Measurements from ENCODE around the gene FASLG.
"Not testable (repeated sequence)": the region's sequence is repeated elsewhere in the genome, so short reads cannot be mapped to it uniquely, and the experiment has no call there.

The FASLG gene, protein sequence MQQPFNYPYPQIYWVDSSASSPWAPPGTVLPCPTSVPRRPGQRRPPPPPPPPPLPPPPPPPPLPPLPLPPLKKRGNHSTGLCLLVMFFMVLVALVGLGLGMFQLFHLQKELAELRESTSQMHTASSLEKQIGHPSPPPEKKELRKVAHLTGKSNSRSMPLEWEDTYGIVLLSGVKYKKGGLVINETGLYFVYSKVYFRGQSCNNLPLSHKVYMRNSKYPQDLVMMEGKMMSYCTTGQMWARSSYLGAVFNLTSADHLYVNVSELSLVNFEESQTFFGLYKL

DNA sequence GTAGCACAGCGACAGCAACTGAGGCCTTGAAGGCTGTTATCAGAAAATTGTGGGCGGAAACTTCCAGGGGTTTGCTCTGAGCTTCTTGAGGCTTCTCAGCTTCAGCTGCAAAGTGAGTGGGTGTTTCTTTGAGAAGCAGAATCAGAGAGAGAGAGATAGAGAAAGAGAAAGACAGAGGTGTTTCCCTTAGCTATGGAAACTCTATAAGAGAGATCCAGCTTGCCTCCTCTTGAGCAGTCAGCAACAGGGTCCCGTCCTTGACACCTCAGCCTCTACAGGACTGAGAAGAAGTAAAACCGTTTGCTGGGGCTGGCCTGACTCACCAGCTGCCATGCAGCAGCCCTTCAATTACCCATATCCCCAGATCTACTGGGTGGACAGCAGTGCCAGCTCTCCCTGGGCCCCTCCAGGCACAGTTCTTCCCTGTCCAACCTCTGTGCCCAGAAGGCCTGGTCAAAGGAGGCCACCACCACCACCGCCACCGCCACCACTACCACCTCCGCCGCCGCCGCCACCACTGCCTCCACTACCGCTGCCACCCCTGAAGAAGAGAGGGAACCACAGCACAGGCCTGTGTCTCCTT lies at the start of gene FASLG:
Gene FASLG (plus strand): TSS at position 233 of the 583 bp plus-strand sequence. CDS start 99 bp downstream, at position 332.
- no peak for DNase-seq (ENCODE audit: low spot score)

DNA sequence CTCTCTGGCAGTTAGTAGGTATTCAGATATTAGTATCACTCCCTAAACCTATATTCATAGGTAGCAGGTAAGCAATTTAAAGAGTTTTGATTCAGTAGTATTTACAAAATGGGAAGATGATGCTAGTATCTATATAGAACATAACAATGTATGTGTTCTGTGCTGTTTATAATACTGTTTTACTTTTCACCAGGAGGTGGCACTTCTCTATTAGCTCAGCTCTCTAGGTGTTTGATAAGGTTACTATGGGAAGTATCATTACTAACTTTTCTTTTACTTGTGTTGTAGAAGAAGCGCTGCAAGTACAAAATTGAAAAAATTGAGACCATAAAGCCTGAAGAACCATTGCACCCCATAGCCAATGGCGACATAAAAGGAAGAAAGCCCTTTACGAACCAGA lies 49.4 kb upstream of the FASLG start:
- no peak for DNase-seq (ENCODE audit: low spot score)

DNA sequence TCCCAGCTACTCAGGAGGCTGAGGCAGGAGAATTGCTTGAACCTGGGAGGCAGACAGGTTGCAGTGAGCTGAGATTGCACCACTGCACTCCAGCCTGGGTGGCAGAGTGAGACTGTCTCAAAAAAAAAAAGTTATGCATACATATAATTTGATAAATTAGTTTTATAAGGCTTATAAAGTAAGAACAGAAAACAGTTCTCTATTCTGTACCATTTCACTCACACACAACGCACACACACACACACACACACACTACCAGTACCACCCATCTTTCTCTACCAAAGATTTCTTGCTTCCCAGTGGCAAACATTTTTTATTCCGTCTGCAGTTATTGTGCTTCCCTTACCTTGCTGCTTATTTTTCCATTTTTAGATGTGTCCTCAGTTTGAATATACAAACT lies 46.4 kb upstream of the FASLG start:
- DNase-seq (ENCODE audit: low spot score), result no peak

DNA sequence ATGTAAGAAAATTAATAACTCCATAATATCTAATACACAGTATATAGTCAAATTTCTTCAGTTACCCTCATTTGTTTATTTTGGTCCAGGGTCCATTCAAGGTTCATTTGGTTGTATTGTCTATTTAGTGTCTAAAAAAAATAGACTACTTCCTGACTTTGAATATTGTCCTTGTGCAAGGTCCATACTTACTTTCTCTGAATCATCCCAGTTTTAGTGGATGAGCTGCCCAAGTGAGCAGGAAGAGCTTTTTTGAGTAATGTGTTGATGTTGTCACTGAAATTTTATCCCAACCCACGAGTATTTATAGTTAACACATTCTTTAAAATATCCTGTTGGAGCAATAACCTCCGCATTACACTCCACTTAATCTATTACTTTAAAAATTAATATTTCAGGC lies 45.6 kb upstream of the FASLG start:
- no peak for DNase-seq (ENCODE audit: low spot score)

DNA sequence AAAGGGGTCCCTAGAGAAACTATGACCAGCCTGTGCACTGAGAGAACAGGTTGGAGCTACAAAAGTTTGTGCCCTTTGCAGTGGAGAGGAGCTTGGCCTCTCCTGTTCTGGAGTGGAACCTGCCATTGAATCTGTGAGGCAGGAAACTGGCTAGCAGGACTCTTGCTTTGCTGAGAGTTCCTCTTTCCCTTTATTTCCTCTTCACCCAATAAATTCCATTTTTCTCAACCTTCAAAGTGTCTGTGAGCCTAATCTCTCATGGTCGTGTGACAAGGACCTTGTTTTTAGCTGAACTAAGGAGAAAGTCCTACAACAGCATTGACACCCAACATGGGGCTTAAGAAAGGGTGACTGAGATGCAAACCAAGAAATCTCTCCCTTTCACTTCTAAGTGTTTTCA lies 42.7 kb upstream of the FASLG start:
- DNase-seq (ENCODE audit: low spot score), result no peak

DNA sequence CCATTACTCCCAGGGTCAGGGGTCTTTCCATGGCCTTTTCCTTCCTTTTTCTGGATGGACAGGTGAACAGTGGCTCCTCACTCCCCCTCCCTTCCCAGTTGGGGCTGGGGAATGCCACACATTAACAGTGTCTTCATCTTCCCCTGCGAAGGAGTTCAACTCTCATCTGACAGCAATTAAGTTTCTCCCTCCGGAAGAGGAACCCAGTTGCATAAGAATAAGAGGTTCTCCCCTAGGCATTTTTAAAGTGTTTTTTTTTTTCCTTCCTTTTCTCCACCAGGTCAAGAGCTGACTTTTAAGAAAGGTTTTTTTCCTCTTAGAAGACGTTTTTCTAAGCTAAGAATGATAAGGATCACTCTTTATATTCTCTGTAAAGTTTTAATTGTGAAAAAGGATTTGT lies 42.3 kb upstream of the FASLG start:
- no peak for DNase-seq (ENCODE audit: low spot score)

DNA sequence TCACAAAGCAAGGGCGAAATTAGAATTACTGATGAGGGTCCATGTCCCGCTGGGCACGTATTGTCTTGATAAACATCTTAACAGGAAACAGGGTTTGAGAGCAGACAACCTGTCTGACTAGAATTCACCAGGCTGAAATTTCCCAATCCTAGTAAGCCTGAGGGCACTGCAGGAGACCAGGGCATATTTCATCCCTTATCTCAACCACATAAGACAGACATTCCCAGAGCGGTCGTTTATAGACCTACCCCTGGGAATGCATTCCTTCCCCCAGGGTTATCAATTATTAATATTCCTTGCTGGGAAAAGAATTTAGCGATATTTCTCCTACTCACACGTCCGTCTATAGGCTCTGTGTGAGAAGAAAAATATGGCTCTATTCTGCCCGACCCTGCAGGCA lies 38.3 kb upstream of the FASLG start:
- DNase-seq (ENCODE audit: low spot score), result not testable (repeated sequence)

DNA sequence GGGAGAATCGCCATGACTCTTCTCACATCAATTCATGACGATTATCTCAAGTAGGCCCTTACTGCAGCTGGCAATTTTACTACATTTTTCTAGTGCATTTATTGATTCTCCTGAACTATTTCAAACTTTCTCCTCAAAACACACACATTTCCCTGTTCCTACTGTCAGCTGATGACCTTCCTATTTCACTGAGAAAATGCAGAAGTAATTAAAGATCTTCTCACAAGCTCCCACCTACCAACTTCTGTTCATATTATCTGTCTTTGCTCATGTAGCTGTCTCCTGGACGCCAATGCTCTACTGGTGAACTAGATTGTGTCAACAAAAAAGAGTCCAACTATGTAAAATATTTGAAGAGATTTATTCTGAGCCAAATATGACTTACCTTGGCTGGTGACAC lies 36.4 kb upstream of the FASLG start:
- DNase-seq (ENCODE audit: low spot score), result no peak

DNA sequence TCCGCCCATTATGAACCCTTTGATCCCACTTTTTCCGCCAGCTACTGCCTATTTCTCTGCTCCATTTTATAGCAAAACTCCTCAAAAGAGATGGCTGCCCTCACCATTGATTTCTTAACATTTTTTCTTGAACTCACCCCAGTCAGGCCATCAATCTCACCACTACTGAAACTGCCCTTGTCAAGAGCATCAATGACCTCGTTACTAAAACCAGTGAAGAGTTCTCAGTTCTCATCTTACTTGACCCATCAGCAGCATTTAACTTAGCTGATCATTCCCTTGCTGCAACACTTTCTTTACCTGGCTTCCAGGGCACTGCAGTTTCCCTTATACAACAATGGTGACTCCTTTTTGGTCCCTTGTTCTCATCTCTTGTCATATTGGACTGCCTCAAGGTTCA lies 35.2 kb upstream of the FASLG start:
- DNase-seq (ENCODE audit: low spot score), result no peak

DNA sequence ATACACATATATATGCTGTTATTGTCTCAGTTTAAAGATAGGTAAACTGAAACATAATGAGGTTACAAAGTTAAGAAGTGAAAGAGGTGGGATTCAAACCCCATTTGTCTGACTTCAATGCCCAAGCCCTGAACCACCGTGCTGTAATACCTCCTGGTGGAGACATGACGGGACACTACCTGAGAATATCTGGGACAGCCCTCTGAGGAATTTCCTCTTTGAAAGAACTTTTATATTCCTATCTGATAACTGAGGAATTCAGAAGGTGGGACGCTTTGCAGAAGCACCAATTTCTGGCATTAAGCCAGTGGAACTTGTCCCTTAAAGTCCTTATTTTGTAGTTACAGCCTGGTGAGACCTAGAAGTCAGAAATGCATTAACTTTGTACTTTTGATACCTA lies 32.1 kb upstream of the FASLG start:
- no peak for DNase-seq (ENCODE audit: low spot score)

DNA sequence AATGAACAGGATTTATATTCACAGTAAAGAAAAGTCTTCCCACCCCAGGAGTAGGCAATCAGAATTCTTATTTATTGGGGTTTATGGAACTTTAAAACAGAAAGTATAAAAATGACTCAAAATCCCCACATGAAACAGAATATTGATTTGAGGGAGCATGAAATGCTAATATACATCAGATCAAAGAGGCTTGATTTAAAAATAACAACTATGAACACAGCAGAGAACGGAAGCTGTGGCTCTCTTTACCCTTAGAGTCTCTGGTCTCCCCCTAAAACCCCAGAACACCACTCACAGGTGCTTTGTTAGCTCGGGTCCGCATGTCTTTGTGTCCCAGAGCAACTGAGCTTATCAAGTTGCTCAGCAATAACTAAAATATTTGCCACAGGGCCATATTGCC lies 31.2 kb upstream of the FASLG start:
- DNase-seq (ENCODE audit: low spot score), result no peak

DNA sequence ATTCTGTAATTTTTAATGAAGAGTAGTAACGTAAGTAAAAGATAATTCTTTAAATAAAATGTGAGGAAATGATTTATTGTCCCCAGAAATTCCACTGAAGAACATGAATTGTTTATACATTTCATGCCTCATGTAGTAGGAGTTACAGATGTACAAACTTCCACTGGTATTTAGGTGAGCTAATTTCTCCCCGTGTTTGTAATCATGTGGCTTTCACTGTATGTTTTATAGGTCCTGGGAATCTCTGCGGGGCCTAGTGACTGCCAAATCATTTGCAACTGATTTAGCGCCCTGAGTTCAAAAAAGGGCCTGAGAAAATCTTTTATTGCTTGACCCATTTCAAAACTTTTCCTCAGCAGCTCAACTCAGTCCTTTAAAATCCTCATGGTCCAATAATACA lies 30.5 kb upstream of the FASLG start:
- DNase-seq (ENCODE audit: low spot score), result no peak

DNA sequence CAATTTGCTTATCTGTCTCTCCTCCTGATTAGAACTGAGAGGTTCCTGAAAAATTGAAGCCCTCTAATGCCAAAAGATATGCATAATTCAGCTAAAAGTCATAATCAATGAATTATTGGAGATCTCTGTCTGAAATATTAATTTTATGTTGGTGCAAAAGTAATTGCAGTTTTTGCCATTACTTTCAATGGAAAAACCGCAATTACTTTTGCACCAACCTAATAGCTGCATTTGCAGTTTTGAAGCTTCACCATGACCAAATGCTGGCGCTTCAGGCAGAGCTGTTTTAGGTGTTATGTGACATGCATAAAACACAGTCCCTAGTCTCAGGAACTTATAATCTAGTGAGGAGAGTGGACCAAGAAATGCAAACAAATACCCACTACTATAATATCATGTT lies 29.7 kb upstream of the FASLG start:
- no peak for DNase-seq (ENCODE audit: low spot score)

DNA sequence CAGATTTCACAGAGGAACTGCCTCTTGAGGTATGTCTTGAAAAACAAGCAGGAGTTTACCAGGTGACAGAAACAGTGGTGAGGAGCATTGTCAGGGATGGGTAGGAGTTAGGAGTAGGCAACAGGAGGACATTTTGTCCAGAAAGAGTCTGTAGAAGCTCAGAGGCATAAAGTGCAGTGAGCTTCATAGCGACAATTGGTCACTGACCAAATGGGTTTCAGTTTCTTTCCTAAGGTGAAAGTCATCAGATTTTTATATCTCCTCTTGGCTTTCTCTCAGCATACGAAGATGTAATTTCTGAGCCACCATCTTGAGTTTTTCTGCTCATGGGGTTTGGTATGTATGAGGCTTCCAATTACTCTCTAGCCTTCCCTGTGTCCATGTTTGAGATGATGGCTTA lies 29.3 kb upstream of the FASLG start:
- no peak for DNase-seq (ENCODE audit: low spot score)

DNA sequence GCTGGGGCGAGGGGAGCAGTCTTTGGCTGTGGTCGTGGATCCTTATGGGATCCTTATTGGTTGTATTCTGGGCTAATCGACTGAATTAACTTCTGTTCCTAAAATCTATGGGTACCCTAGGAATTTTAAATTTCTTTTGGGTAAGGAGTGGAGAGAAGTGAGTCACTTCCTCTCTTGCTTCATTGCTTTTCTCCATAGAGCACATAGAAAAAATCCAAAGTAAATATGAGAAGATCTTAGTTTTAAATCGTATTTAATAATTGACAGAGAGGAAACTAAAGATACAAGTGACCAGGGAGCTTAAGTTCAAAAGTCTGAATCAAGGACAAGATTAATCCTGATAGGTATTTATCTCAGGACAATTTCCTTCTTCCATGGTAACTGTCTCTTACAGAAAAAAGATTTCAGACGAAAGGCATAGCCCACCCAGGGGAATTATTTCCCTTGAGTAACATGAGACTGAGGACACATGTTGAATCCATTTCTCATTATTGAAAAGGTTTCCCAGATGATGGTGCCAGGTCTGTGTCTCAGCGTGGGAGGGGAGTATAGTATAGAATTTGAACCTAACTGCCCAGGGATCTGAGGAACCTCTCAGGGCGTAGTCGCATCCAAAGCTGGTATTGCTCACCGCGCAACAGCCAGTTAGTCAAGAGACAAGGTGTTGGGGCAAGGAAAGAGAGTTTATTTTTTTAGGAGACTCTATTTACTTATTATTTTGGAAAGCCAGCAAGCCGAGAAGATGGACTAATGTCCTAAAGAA lies 28.7 kb upstream of the FASLG start:
- no peak for DNase-seq (ENCODE audit: low spot score)

DNA sequence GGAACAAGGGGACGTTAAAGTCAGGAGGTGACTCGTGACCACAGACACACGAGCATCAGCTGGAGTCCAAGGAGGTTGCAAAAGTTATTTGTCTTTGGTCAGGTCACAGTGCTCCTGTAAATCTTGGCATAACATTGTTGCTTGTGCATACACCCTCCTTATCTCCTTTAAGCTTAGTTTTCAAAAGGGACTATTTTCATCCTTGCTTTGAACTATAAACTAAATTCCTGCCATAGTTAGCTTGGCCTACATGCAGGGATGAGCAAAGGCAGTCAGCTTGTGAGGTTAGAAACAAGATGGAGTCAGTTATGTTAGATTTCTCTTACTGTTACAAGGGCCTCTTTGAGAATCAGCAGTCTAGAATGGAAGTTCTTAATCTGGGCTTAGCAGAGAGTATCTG lies 28.0 kb upstream of the FASLG start:
- no peak for DNase-seq (ENCODE audit: low spot score)

DNA sequence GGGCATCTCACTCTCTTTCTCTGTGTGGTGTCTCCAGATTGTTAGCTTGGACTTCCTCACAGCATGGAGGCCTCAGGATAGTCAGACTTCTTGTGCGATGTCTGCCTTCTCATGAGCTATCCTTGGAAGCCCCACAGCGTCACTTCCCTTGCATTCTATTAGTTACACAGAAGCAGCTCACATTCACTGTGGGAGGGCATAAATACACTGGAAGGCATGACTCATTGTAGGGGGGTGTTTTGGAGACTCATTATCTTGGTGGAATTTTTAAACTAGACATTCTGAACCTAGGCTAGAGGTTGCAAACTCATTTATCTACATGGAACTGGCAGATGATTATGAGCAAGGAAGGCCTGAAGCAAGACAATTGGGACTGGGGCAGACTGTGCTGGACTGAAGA lies 21.4 kb upstream of the FASLG start:
- no peak for DNase-seq (ENCODE audit: low spot score)

DNA sequence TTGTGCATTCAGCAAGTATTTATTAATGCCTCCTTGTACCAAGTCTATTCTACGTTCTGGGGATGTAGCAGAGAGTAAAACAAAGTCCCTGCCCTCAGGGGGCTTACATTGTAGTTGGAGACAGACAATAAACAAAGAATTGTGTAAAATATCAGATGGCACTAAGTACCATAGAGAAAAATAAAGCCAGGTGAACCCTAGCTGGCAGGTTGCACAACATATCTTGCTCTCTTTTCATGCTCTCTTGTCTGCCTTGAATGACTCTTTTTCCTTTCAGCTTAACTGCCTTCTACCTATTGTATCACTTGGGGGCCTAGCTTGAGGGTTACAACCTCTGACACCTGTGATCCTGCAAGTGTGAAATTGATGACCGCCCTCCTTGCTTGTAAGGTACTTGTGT lies 20.7 kb upstream of the FASLG start:
- no peak for DNase-seq (ENCODE audit: low spot score)

DNA sequence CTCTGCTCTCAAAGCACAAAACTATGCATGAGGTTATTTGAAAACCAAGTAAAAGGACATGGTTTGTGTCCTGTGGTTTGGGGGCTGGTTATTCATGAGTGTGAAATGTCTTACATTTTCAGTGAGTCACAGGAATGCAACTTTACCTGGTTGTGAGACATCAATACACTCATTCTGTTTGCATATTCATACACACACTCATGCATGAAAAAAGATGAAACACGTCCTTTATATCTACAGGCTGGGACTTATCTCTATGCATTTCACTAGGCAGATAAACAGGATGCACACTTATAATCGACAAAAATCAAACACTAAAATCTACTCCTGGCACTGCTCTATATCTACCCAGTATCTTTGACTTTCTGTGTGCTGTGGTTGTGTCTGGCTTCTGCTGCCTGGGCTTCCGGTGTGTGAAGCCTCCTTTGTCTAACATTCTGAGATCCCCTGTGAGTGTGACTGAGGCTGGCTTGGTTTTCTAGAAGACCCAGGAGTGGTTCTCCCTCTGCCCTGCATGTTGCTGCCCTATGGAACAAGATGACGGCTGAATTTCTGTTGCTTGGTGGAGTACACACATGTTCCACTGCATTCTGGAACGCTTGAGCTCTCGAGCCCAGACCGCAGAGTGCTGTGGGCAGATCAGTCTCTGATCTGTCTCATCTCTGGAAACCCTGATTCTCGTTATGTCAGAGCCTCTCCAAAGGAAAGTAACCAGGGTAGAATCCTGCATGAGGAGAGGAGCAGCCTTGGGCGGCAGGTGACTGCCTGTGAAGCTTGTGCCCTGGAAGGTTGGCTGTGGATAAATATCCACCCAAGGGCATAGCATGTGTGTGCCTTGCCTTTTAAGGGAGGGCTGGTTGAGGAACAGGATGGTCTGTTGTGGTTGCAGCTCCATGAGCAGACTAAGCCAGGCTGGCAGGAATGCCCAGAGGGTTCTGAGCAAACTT lies 19.7 kb upstream of the FASLG start:
- no peak for DNase-seq (ENCODE audit: low spot score)

DNA sequence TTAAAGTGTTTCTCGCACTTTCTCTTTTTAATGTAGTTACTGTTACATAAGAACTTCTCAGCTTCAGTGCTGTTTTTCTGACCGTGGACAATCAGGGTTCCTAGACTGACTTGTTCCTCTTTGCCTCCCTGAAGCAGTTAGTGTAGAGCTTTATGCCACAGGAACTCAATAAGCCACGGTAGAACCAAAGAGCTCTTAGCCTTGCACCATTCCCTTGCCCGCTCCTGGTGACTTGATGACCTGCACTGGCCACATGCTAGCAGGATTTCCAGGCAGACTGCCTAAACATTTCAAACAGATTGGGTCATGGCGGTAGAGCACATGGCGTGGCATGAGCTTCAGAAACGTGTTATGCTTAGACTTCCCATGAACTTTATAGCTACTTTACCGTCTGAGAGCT lies 18.8 kb upstream of the FASLG start:
- no peak for DNase-seq (ENCODE audit: low spot score)

DNA sequence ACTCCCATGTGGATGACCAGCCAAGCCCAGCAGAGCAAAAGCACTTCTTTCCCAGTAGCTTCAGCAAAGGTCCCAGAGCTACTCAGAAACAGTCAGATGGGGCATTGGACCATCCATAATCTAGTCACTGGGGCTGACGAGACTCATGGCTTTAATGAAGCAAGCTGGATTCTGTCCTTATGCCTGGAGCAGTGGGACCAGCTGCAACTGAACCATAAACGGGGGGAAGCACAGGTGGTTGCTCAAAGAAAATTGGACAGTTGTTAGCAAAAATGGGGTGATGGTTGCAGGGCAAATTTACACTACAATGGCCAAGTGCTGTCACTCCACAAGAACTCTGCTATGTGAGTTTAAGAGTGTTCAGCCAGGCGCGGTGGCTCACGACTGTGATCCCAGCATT lies 17.4 kb upstream of the FASLG start:
- DNase-seq (ENCODE audit: low spot score), result no peak

DNA sequence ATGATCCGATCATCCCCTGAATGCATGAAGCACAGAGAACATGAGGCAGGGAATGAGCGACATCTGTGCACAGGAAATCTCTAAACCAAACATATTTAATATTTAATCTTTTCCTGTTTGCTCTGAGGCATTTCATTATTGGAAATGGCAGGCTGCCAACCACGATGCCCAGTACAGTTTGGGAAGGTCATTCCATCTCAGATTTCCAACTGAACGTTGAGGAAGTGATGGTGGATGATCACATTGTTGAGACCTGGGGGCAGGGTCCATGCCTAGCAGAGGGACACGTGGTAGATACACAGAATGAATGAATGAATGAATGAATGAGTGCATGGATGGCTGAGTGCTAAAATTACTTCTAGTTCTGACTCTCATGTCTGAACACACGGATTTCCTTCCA lies 15.9 kb upstream of the FASLG start:
- DNase-seq (ENCODE audit: low spot score), result no peak
